GM23338 (cell line): ENCODE results near the gene ABCD1. TPM values are rescaled to one million over a fixed set of nuclear protein-coding genes. Genes with fewer than 3 reads are reported as not detected.

ENCODE experiments used
- ATAC-seq: fragments of 200-7000 bp; cut with Tn5 transposase; 3 replicates; pipeline ENCODE4 v1.9.1; 2020
- DNase-seq: peaks from one replicate; pipeline ENCODE4 v3.0.0-alpha.2; 2015; ENCODE audit warnings: low spot score
- H2AFZ ChIP-seq: fragments of 200-600 bp; sonication (generic); 2 replicates; pipeline ENCODE4 v1.8.0; 2016; ENCODE audit warnings: antibody characterized with exemption, mild to moderate bottlenecking, moderate library complexity
- H3F3A ChIP-seq: fragments of 200-600 bp; sonication (generic); replicated peaks from 2 replicates; pipeline ENCODE4 v1.8.0; 2017; ENCODE audit warnings: antibody characterized with exemption, mixed run types, low read depth
- H3K27ac ChIP-seq: fragments of 200-600 bp; sonication (generic); 2 replicates; pipeline ENCODE4 v1.6.1; 2016; ENCODE audit warnings: low read depth
- H3K27me3 ChIP-seq: fragments of 200-600 bp; sonication (generic); 2 replicates; pipeline ENCODE4 v1.8.0; 2016; ENCODE audit warnings: mild to moderate bottlenecking, mixed run types, moderate library complexity; ENCODE audit not compliant: insufficient read depth
- H3K36me3 ChIP-seq: fragments of 200-600 bp; sonication (generic); 2 replicates; pipeline ENCODE4 v1.8.0; 2016; ENCODE audit warnings: mild to moderate bottlenecking; ENCODE audit not compliant: insufficient read depth
- H3K4me1 ChIP-seq: fragments of 200-600 bp; sonication (generic); 2 replicates; pipeline ENCODE4 v1.8.0; 2016; ENCODE audit warnings: mild to moderate bottlenecking, moderate library complexity; ENCODE audit not compliant: insufficient read depth
- H3K4me2 ChIP-seq: fragments of 200-600 bp; sonication (generic); 2 replicates; pipeline ENCODE4 v1.7.1; 2017; ENCODE audit warnings: mixed run types
- H3K4me3 ChIP-seq: fragments of 200-600 bp; sonication (generic); 2 replicates; pipeline ENCODE4 v1.6.1; 2016; ENCODE audit warnings: mixed run types
- H3K79me2 ChIP-seq: fragments of 200-600 bp; sonication (generic); replicated peaks from 2 replicates; pipeline ENCODE4 v1.8.0; 2017; ENCODE audit warnings: mild to moderate bottlenecking; ENCODE audit not compliant: insufficient read depth
- H3K9me2 ChIP-seq: fragments of 200-600 bp; sonication (generic); 2 replicates; pipeline ENCODE4 v1.8.0; 2017; ENCODE audit not compliant: insufficient read depth
- H4K20me1 ChIP-seq: fragments of 200-600 bp; sonication (generic); replicated peaks from 2 replicates; pipeline ENCODE4 v1.8.0; 2017; ENCODE audit warnings: mild to moderate bottlenecking; ENCODE audit not compliant: insufficient read depth
- H3K27ac Mint-ChIP-seq: 2 replicates; pipeline ENCODE4 v1.8.0; 2020; ENCODE audit warnings: inconsistent platforms, mild to moderate bottlenecking, moderate library complexity, mixed read lengths
- H3K27me3 Mint-ChIP-seq: 3 replicates; pipeline ENCODE4 v1.8.0; 2022; ENCODE audit warnings: low read depth, mild to moderate bottlenecking, moderate library complexity, mixed read lengths, inconsistent platforms; ENCODE audit not compliant: insufficient read depth, poor library complexity
- H3K36me3 Mint-ChIP-seq: 3 replicates; pipeline ENCODE4 v1.8.0; 2021; ENCODE audit warnings: low read depth, mild to moderate bottlenecking, inconsistent platforms, moderate library complexity, mixed read lengths
- H3K4me1 Mint-ChIP-seq: 3 replicates; pipeline ENCODE4 v1.8.0; 2020; ENCODE audit warnings: mild to moderate bottlenecking, inconsistent platforms, mixed read lengths
- H3K4me3 Mint-ChIP-seq: 3 replicates; pipeline ENCODE4 v1.8.0; 2021; ENCODE audit warnings: moderate library complexity, mild to moderate bottlenecking, inconsistent platforms, mixed read lengths
- H3K9me3 Mint-ChIP-seq: 3 replicates; pipeline ENCODE4 v1.8.0; 2020; ENCODE audit warnings: moderate library complexity, mild to moderate bottlenecking, inconsistent platforms, mixed read lengths
- CREB1 ChIP-seq: fragments of 250-450 bp; sonication (Bioruptor Pico); IDR thresholded peaks from 2 replicates; pipeline ENCODE4 v1.5.0; 2020; ENCODE audit warnings: low read depth, mild to moderate bottlenecking, moderate library complexity
- EZH2 ChIP-seq: fragments of 200-600 bp; sonication (generic); IDR thresholded peaks from one replicate; pipeline ENCODE4 v1.8.0; 2017; ENCODE audit warnings: antibody characterized with exemption, mild to moderate bottlenecking, low read depth; ENCODE audit not compliant: unreplicated experiment
- JUNB ChIP-seq: IDR thresholded peaks from one replicate; pipeline ENCODE4 v1.6.1; 2016; ENCODE audit warnings: antibody characterized with exemption; ENCODE audit not compliant: unreplicated experiment
- NANOG ChIP-seq: IDR thresholded peaks from 2 replicates; pipeline ENCODE4 v1.6.1; 2016; ENCODE audit warnings: antibody characterized with exemption, borderline replicate concordance
- ZNF331 ChIP-seq: fragments of 250-450 bp; sonication (Bioruptor Pico); IDR thresholded peaks from 2 replicates; pipeline ENCODE4 v1.5.0; 2020; ENCODE audit warnings: low read depth, mild to moderate bottlenecking, moderate library complexity
- ZNF462 ChIP-seq: fragments of 250-450 bp; sonication (Bioruptor Pico); IDR thresholded peaks from 2 replicates; pipeline ENCODE4 v1.5.0; 2020; ENCODE audit warnings: mild to moderate bottlenecking, moderate library complexity
- polyA plus RNA-seq: library from polyadenylated mRNA; unstranded; fragments of >200 nt; fragmentation: Nextera tagmentation; extraction: Ambion mirVana; gene quantifications from 2 replicates; pipeline ENCODE4 v1.2.1, GENCODE V29; 2016
- total RNA-seq: library from RNA; depleted of rRNA; stranded (reverse); fragments of >200 nt; shearing (Covaris generic); gene quantifications from 2 replicates; pipeline ENCODE4 v1.2.3, GENCODE V29; 2014

ABCD1 gene
- total and polyA plus RNA-seq, 2 experiments from 2014 or later, result 2.4 to 8.9 TPM

- Mint-ChIP-seq H3K4me3 (peak overlapping the region; percentile 66), H3K4me1 (peaks cover 13% of the 10 kb centered on the region), H3K9me3 (peaks cover under 1% of the 10 kb centered on the region; the same call in 1 of the 3 replicates), H3K36me3 (peaks cover 6% of the 10 kb centered on the region; the same call in 2 of the 3 replicates), H3K27me3 (peaks cover 4% of the 10 kb centered on the region), H3K27ac (no peak overlapping the region)
- no peaks in the 10 kb centered on the region for H3K79me2 ChIP-seq
- no peaks in the 10 kb centered on the region for H3K36me3 ChIP-seq
- no peaks in the 10 kb centered on the region for H4K20me1 ChIP-seq
- H3K4me1 ChIP-seq, result no peaks in the 10 kb centered on the region; the same call in 1 of the 2 replicates
- TF ChIP-seq EZH2 (no peak), ZNF331 (CRISPR knock-in tag) (no peak), NANOG (no peak), CREB1 (CRISPR knock-in tag) (no peak), ZNF462 (CRISPR knock-in tag) (no peak), JUNB (no peak)
- peak overlapping the region; percentile 66; the same call in 1 of the 2 replicates for H3K4me2 ChIP-seq
- no peaks in the 10 kb centered on the region for H3F3A ChIP-seq
- DNase-seq, result no peak
- peak; percentile 2; the same call in 1 of the 3 replicates for ATAC-seq
- H3K27me3 ChIP-seq, result no peaks in the 10 kb centered on the region
- peak overlapping the region; percentile 48 for H3K4me3 ChIP-seq
- no peak overlapping the region for H3K27ac ChIP-seq
- H2AFZ ChIP-seq, result no peak overlapping the region
- no peaks in the 10 kb centered on the region for H3K9me2 ChIP-seq
Measured at GRCh38 chrX:153688911-153689590, 35.6 kb upstream of the ABCD1 start.
